Neuronal stem cell (in vitro differentiated cells): Measurements from ENCODE around the gene ENDOD1.
A peak's percentile ranks its signal among the peaks of the same experiment; 100 is the strongest.

Experiments used
- DNase-seq: peaks from one replicate; pipeline ENCODE4 v3.0.0-alpha.2; 2013; ENCODE audit warnings: low spot score
- H2AFZ ChIP-seq: one replicate; pipeline ENCODE4 v1.6.1; 2013; ENCODE audit warnings: mild to moderate bottlenecking, low read length, inconsistent platforms
- H2AK5ac ChIP-seq: 2 replicates; pipeline ENCODE4 v1.6.1; 2013; ENCODE audit warnings: low read depth, mild to moderate bottlenecking, inconsistent platforms, low read length, moderate library complexity, mixed read lengths
- H2BK120ac ChIP-seq: 2 replicates; pipeline ENCODE4 v1.6.1; 2013; ENCODE audit warnings: low read depth, mild to moderate bottlenecking, inconsistent platforms, low read length, moderate library complexity, mixed read lengths
- H2BK12ac ChIP-seq: one replicate; pipeline ENCODE4 v1.6.1; 2013; ENCODE audit warnings: low read length, inconsistent platforms
- H2BK15ac ChIP-seq: 2 replicates; pipeline ENCODE4 v1.6.1; 2013; ENCODE audit warnings: mild to moderate bottlenecking, low read length, inconsistent platforms, mixed read lengths
- H2BK5ac ChIP-seq: one replicate; pipeline ENCODE4 v1.6.1; 2013; ENCODE audit warnings: inconsistent platforms, mild to moderate bottlenecking, low read length, moderate library complexity
- H3K14ac ChIP-seq: one replicate; pipeline ENCODE4 v1.6.1; 2013; ENCODE audit warnings: low read length, inconsistent platforms
- H3K18ac ChIP-seq: 2 replicates; pipeline ENCODE4 v1.6.1; 2013; ENCODE audit warnings: low read length, inconsistent platforms
- H3K23ac ChIP-seq: 2 replicates; pipeline ENCODE4 v1.6.1; 2013; ENCODE audit warnings: low read depth, mild to moderate bottlenecking, mixed read lengths, low read length, inconsistent platforms; ENCODE audit not compliant: poor library complexity
- H3K27ac ChIP-seq: replicated peaks from 3 replicates; pipeline ENCODE4 v1.5.1; 2013; ENCODE audit warnings: low read length, inconsistent platforms
- H3K27me3 ChIP-seq, 3 experiments: 2 replicates each; pipeline ENCODE4 v1.6.1; 2013; ENCODE audit warnings: low read length in 3 of 3, mild to moderate bottlenecking in 2 of 3, inconsistent platforms in 1 of 3, low read depth in 1 of 3, mixed read lengths in 1 of 3, moderate library complexity in 1 of 3; ENCODE audit not compliant: control insufficient read depth in 3 of 3, insufficient read depth in 3 of 3
- H3K36me3 ChIP-seq, 2 donors: replicated peaks in 1 of 2; 2 replicates each; pipeline ENCODE4 v1.6.1; 2013; ENCODE audit warnings: low read length in 2 of 2; ENCODE audit not compliant: control insufficient read depth in 2 of 2, insufficient read depth in 2 of 2
- H3K4ac ChIP-seq: 2 replicates; pipeline ENCODE4 v1.6.1; 2013; ENCODE audit warnings: inconsistent platforms, mild to moderate bottlenecking, low read length, moderate library complexity
- H3K4me1 ChIP-seq, 2 donors: 1 replicate in 1 of 2; 2 replicates in 1 of 2; pipeline ENCODE4 v1.6.1; 2013; ENCODE audit warnings: low read length in 2 of 2, low read depth in 1 of 2; ENCODE audit not compliant: control insufficient read depth in 2 of 2, insufficient read depth in 1 of 2
- H3K4me2 ChIP-seq: one replicate; pipeline ENCODE4 v1.6.1; 2013; ENCODE audit warnings: mild to moderate bottlenecking, low read length, inconsistent platforms; ENCODE audit not compliant: insufficient read depth, poor library complexity, severe bottlenecking
- H3K4me3 ChIP-seq, 2 donors: 2 replicates each; pipeline ENCODE4 v1.5.1; 2013; ENCODE audit warnings: low read length in 2 of 2, mild to moderate bottlenecking in 2 of 2, inconsistent platforms in 1 of 2, moderate library complexity in 1 of 2
- H3K79me1 ChIP-seq: one replicate; pipeline ENCODE4 v1.6.1; 2013; ENCODE audit warnings: low read depth, mild to moderate bottlenecking, inconsistent platforms, low read length, moderate library complexity
- H3K9ac ChIP-seq: one replicate; pipeline ENCODE4 v1.6.1; 2013; ENCODE audit warnings: mild to moderate bottlenecking, low read depth, low read length, inconsistent platforms; ENCODE audit not compliant: poor library complexity
- H3K9me3 ChIP-seq, 2 donors: replicated peaks in 1 of 2; 2 replicates each; pipeline versions ENCODE3 to v1.6.1; 2013; ENCODE audit warnings: low read length in 2 of 2, mild to moderate bottlenecking in 2 of 2, inconsistent platforms in 1 of 2, low read depth in 1 of 2, mixed read lengths in 1 of 2, moderate library complexity in 1 of 2; ENCODE audit not compliant: control insufficient read depth in 2 of 2, insufficient read depth in 1 of 2
- H4K8ac ChIP-seq: one replicate; pipeline ENCODE4 v1.6.1; 2013; ENCODE audit warnings: low read depth, mild to moderate bottlenecking, inconsistent platforms, low read length, moderate library complexity
- H4K91ac ChIP-seq: one replicate; pipeline ENCODE4 v1.6.1; 2013; ENCODE audit warnings: low read length, low read depth, mild to moderate bottlenecking, inconsistent platforms; ENCODE audit not compliant: poor library complexity
- WGBS, 2 donors: extraction: QIAGEN DNeasy Blood & Tissue Kit; methylation state at CpG; one replicate each; pipeline ENCODE4 v1.1.7; 2013; ENCODE audit warnings: missing lambda C conversion rate in 2 of 2, mixed read lengths in 1 of 2; ENCODE audit not compliant: insufficient read length in 2 of 2, insufficient replicate concordance in 1 of 2; ENCODE audit errors: extremely low coverage in 2 of 2; 5-methylcytosine and 5-hydroxymethylcytosine counted together

The ENDOD1 gene

DNA sequence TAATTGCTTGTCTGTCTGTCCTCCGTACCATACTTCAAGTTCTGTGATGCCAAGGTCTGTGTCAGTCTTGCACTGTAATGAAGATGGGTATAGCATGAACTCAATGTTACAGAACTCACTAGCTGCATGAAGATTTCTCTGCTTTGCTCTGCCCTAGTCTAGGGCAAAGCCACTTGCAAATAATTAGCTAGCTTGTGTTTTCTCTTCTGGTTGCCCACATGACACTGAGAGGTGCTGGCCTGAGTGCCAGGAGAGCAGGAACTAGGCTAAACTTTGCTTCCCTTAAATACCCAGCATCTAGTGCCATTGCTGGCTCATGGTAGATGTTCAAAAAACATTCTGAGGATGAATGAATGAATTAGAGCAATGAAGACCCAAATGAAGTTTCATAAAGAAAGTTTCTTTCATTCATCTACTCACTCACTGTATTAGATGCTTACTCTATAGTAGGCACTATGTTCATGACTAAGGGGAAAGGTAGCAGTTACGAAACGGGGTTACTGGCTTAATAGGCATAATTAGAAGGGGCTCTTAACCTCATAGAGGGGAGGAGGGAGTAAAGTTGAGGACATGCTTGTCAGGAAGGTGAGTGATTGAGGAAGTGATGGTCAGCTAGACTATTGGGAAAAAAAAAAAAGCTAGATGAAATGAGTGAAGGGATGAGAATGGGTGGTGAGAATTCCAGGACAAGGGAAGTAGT is 4.4 kb upstream of the ENDOD1 start:
- Histone ChIP-seq H2BK12ac (no peak overlapping the region), H2BK5ac (no peak overlapping the region), H3K4ac (no peak overlapping the region), H2BK120ac (no peak overlapping the region), H2BK15ac (no peak overlapping the region), H3K14ac (no peak overlapping the region), H2AFZ (no peak overlapping the region), H3K23ac (no peak overlapping the region), H3K27me3 (peaks cover 0 to 2% (median 0%) of the 10 kb centered on the region in 3 experiments), H2AK5ac (no peak overlapping the region), H3K4me3 (no peak overlapping the region), H3K9me3 (peaks cover 0 to 3% of the 10 kb centered on the region in 2 donors), H3K27ac (no peak overlapping the region), H3K18ac (no peak overlapping the region), H3K36me3 (no peaks in the 10 kb centered on the region), H4K8ac (no peak overlapping the region), H3K9ac (no peak overlapping the region), H3K79me1 (no peaks in the 10 kb centered on the region), H3K4me1 (peaks cover 10 to 15% of the 10 kb centered on the region in 2 donors), H4K91ac (no peak overlapping the region), H3K4me2 (no peak overlapping the region)
- no peak for DNase-seq
- WGBS, 2 donors, result no CpG with 5 or more reads among the region's 3 CpGs

DNA sequence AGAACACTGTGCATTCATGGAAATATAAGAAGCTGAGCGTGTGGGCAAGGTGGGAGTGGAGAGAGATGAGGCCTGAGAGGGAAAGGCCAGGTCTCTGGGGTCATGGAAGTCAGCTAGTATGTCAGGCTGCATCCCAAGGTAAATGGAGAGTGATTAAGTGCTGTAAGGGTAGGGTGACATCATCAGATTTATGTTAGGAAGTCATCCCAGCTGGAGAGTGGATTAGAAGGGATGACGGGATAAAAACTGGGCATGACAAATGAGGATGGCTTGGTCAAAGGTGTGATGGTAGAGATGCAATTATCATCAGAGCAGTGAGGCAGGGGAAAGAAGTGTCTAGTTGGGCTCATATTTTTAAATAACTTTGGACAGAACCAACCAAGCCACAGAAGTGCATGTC is 3.5 kb upstream of the ENDOD1 start:
- Histone ChIP-seq H2BK12ac (no peak overlapping the region), H3K79me1 (no peaks in the 10 kb centered on the region), H2AFZ (no peak overlapping the region), H2AK5ac (no peak overlapping the region), H3K9me3 (peaks cover 0 to 3% of the 10 kb centered on the region in 2 donors), H4K91ac (no peak overlapping the region), H3K4me1 (peaks cover 12 to 13% of the 10 kb centered on the region in 2 donors), H2BK5ac (no peak overlapping the region), H3K36me3 (no peaks in the 10 kb centered on the region), H3K14ac (no peak overlapping the region), H2BK15ac (no peak overlapping the region), H3K4ac (no peak overlapping the region), H3K4me2 (no peak overlapping the region), H3K4me3 (no peak overlapping the region), H3K27ac (no peak overlapping the region), H3K9ac (no peak overlapping the region), H3K27me3 (peaks cover 0 to 4% (median 0%) of the 10 kb centered on the region in 3 experiments), H2BK120ac (no peak overlapping the region), H3K18ac (no peak overlapping the region), H3K23ac (no peak overlapping the region), H4K8ac (no peak overlapping the region)
- no CpG with 5 or more reads among the region's 2 CpGs for WGBS, 2 donors
- DNase-seq, result no peak

DNA sequence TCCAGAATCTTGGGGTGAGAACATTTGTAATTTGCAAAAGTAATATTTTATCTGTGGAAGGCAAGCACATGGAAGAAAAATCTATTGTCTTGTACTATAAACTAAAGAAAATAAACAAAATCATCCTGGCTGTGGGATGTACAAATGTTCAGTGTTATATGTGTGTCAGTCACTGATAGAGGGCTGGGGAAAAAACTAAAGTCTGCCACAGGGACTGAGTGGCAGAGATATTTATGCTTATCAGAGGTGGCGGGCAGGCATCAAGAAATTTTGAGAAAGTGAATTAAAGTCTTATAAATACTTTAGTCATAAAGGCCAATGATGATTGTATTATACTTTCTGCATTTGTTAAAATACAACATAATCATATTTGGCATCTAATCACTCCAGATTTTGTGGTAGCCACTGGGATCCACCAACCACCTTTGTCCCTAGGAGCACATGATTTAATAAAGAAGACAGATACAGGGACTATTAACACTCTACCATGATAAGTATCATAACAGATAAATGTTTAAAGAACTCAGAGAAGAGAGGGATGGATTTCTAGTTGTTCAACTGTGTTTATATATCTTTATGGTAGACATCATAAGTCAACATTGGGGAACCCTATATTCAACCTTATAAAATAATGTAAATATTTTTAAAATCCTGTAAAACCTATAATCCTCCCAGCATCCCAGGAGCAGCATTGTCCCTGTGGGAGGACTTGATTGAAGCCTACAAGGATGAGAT is 2.6 kb upstream of the ENDOD1 start:
- no peak overlapping the region for H2BK120ac ChIP-seq
- WGBS, 2 donors, result no CpG with 5 or more reads among the region's 1 CpG
- no peak for DNase-seq
- H2AFZ ChIP-seq, result no peak overlapping the region
- H2AK5ac ChIP-seq, result no peak overlapping the region
- peaks cover 0 to 4% (median 0%) of the 10 kb centered on the region in 3 experiments for H3K27me3 ChIP-seq
- H2BK12ac ChIP-seq, result no peak overlapping the region
- H3K4ac ChIP-seq, result no peak overlapping the region
- H2BK5ac ChIP-seq, result no peak overlapping the region
- no peak overlapping the region for H3K9ac ChIP-seq
- H3K4me3 ChIP-seq, result no peak overlapping the region
- no peaks in the 10 kb centered on the region for H3K79me1 ChIP-seq
- no peak overlapping the region for H4K8ac ChIP-seq
- H3K27ac ChIP-seq, result no peak overlapping the region
- H3K9me3 ChIP-seq, result peaks cover 0 to 3% of the 10 kb centered on the region in 2 donors
- no peak overlapping the region for H3K4me2 ChIP-seq
- H3K14ac ChIP-seq, result no peak overlapping the region
- H3K23ac ChIP-seq, result no peak overlapping the region
- no peak overlapping the region for H3K18ac ChIP-seq
- H3K36me3 ChIP-seq, result no peaks in the 10 kb centered on the region
- H2BK15ac ChIP-seq, result no peak overlapping the region
- H4K91ac ChIP-seq, result no peak overlapping the region
- H3K4me1 ChIP-seq, result peaks cover 4 to 5% of the 10 kb centered on the region in 2 donors

GRCh38 chr11:95088946-95089619 is 563 bp upstream of the ENDOD1 start:
- no peaks in the 10 kb centered on the region for H3K79me1 ChIP-seq
- H3K14ac ChIP-seq, result no peak overlapping the region
- peak overlapping the region; percentile 73 to 78 for H3K4me3 ChIP-seq
- no peak overlapping the region for H3K27ac ChIP-seq
- H2BK5ac ChIP-seq, result no peak overlapping the region
- H3K9ac ChIP-seq, result peak overlapping the region; percentile 79
- H3K23ac ChIP-seq, result peak overlapping the region; percentile 45
- no peaks in the 10 kb centered on the region for H3K36me3 ChIP-seq
- H3K18ac ChIP-seq, result peak overlapping the region; percentile 97
- H2AFZ ChIP-seq, result peak overlapping the region; percentile 98
- peaks cover 0 to 4% (median 0%) of the 10 kb centered on the region in 3 experiments for H3K27me3 ChIP-seq
- H4K91ac ChIP-seq, result no peak overlapping the region
- no peak overlapping the region for H4K8ac ChIP-seq
- WGBS, 2 donors, result no CpG with 5 or more reads among the region's 27 CpGs
- H3K4ac ChIP-seq, result no peak overlapping the region
- H3K4me1 ChIP-seq, result peaks cover 0 to 7% of the 10 kb centered on the region in 2 donors
- no peak for DNase-seq
- H2BK15ac ChIP-seq, result no peak overlapping the region
- peaks cover 0 to 3% of the 10 kb centered on the region in 2 donors for H3K9me3 ChIP-seq
- no peak overlapping the region for H2BK12ac ChIP-seq
- peak overlapping the region; percentile 91 for H3K4me2 ChIP-seq
- H2AK5ac ChIP-seq, result no peak overlapping the region
- no peak overlapping the region for H2BK120ac ChIP-seq
